ENCODE measurements around the gene NFS1.
"Not testable (repeated sequence)": the region's sequence is repeated elsewhere in the genome, so short reads cannot be mapped to it uniquely, and the experiment has no call there.

Gene NFS1

GRCh38 chr20:35690265-35690664 lies 8.9 kb downstream of the NFS1 start:
- Histone ChIP-seq H3K4me2 (ENCODE audit: low read length) (no peak overlapping the region), H3K27ac (ENCODE audit: low read depth, low read length, poor library complexity, severe bottlenecking) (no peak overlapping the region), H3K9me2 (ENCODE audit: low read depth, low read length) (no peaks in the 10 kb centered on the region), H3K36me3 (ENCODE audit: insufficient read depth, low read length) (peaks cover 41% of the 10 kb centered on the region), H3K4me1 (ENCODE audit: insufficient read depth, low read length, severe bottlenecking) (no peaks in the 10 kb centered on the region), H3K9me3 (ENCODE audit: low read length) (no peaks in the 10 kb centered on the region), H3K4me3 (ENCODE audit: low read depth, low read length, poor library complexity, severe bottlenecking) (no peak overlapping the region), H3K9ac (ENCODE audit: low read length) (no peak overlapping the region), H4K20me1 (ENCODE audit: insufficient read depth, low read length) (no peaks in the 10 kb centered on the region), H3F3A (ENCODE audit: insufficient read depth, low read length) (0 out of 2 replicates have a peak, but pooled peaks cover 4% of the 10 kb centered on the region), H3K79me2 (ENCODE audit: insufficient read depth, low read length) (no peaks in the 10 kb centered on the region), H2AFZ (ENCODE audit: low read length) (no peak overlapping the region), H3K27me3 (ENCODE audit: insufficient read depth, low read length) (no peaks in the 10 kb centered on the region)
- TF ChIP-seq, protein P1, sequence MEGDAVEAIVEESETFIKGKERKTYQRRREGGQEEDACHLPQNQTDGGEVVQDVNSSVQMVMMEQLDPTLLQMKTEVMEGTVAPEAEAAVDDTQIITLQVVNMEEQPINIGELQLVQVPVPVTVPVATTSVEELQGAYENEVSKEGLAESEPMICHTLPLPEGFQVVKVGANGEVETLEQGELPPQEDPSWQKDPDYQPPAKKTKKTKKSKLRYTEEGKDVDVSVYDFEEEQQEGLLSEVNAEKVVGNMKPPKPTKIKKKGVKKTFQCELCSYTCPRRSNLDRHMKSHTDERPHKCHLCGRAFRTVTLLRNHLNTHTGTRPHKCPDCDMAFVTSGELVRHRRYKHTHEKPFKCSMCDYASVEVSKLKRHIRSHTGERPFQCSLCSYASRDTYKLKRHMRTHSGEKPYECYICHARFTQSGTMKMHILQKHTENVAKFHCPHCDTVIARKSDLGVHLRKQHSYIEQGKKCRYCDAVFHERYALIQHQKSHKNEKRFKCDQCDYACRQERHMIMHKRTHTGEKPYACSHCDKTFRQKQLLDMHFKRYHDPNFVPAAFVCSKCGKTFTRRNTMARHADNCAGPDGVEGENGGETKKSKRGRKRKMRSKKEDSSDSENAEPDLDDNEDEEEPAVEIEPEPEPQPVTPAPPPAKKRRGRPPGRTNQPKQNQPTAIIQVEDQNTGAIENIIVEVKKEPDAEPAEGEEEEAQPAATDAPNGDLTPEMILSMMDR (IDR thresholded peaks at IDR 0.05; ENCODE audit: low read length) = no peak
- TF ChIP-seq EZH2 (IDR thresholded peaks at IDR 0.05; ENCODE audit: borderline replicate concordance, low read length) = no peak

DNA sequence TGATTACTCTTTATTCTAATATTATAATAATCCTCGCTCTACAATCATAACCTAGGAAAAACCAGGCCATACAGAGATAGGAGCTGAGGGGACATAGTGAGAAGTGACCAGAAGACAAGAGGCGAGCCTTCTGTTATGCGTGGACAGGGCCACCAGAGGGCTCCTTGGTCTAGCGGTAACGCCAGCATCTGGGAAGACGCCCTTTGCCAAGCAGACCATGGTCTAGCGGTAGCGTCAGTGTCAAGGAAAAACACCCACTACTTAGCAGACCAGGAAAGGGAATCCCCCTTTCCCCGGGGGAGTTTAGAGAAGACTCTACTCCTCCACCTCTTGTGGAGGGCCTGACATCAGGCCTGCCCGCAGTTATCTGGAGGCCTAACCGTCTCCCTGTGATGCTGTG lies 12.3 kb downstream of the NFS1 start:
- H3K4me2 ChIP-seq (ENCODE audit: low read length); H3K27ac ChIP-seq (ENCODE audit: low read depth, low read length, poor library complexity, severe bottlenecking); H4K20me1 ChIP-seq (ENCODE audit: insufficient read depth, low read length); H3K9ac ChIP-seq (ENCODE audit: low read length); H3K4me1 ChIP-seq (ENCODE audit: insufficient read depth, low read length, severe bottlenecking); H3K79me2 ChIP-seq (ENCODE audit: insufficient read depth, low read length); H2AFZ ChIP-seq (ENCODE audit: low read length); H3K9me3 ChIP-seq (ENCODE audit: low read length); H3F3A ChIP-seq (ENCODE audit: insufficient read depth, low read length); H3K4me3 ChIP-seq (ENCODE audit: low read depth, low read length, poor library complexity, severe bottlenecking); H3K27me3 ChIP-seq (ENCODE audit: insufficient read depth, low read length); H3K9me2 ChIP-seq (ENCODE audit: low read depth, low read length): not testable (repeated sequence)
- TF ChIP-seq, protein P1 (IDR thresholded peaks at IDR 0.05; ENCODE audit: low read length) = peak; percentile 11; the same call in 1 of the 2 replicates
- peaks cover 42% of the 10 kb centered on the region for H3K36me3 ChIP-seq (ENCODE audit: insufficient read depth, low read length)

DNA sequence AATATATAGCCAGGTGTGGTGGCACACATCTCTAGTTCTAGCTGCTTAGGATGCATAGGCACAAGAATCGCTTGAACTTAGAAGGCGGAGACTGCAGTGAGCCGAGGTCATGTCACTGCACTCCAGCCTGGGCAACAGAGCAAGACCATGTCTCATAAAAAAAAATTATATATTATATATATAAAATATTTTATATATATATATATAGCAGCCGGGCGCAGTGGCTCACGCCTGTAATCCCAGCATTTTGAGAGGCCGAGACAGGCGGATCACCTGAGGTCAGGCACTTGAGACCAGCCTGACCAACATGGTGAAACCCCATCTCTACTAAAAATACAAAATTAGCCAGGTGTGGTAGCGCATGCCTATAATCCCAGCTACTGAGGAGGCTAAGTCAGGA lies 13.8 kb downstream of the NFS1 start:
- not testable (repeated sequence) for H3F3A ChIP-seq (ENCODE audit: insufficient read depth, low read length); H2AFZ ChIP-seq (ENCODE audit: low read length); H4K20me1 ChIP-seq (ENCODE audit: insufficient read depth, low read length); H3K4me1 ChIP-seq (ENCODE audit: insufficient read depth, low read length, severe bottlenecking); H3K4me2 ChIP-seq (ENCODE audit: low read length); H3K79me2 ChIP-seq (ENCODE audit: insufficient read depth, low read length); H3K9me3 ChIP-seq (ENCODE audit: low read length); H3K27me3 ChIP-seq (ENCODE audit: insufficient read depth, low read length); H3K4me3 ChIP-seq (ENCODE audit: low read depth, low read length, poor library complexity, severe bottlenecking); H3K9me2 ChIP-seq (ENCODE audit: low read depth, low read length); H3K27ac ChIP-seq (ENCODE audit: low read depth, low read length, poor library complexity, severe bottlenecking); H3K9ac ChIP-seq (ENCODE audit: low read length)
- peaks cover 37% of the 10 kb centered on the region for H3K36me3 ChIP-seq (ENCODE audit: insufficient read depth, low read length)

DNA sequence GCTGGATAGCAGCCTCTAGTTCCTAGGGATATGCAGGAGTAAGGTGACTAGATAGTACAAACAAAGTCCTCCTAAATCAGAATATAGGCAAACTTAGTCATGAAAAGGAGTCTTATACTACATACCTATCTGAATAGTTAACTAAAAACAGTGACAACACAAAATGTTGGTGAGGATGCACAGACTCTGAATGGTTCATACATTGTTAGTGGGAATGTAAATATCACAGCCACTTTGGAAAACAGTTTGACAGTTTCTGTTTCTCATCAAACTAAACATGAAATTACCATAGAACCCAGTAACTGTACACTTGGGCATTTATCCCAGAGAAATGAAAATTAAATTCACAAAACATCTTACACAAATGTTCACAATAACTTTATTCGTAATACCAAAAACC lies 17.2 kb downstream of the NFS1 start:
- no peak overlapping the region for H3K4me2 ChIP-seq (ENCODE audit: low read length)
- H3K9me3 ChIP-seq (ENCODE audit: low read length) = no peaks in the 10 kb centered on the region
- H4K20me1 ChIP-seq (ENCODE audit: insufficient read depth, low read length) = no peaks in the 10 kb centered on the region
- no peaks in the 10 kb centered on the region for H3K9me2 ChIP-seq (ENCODE audit: low read depth, low read length)
- peaks cover 15% of the 10 kb centered on the region for H3K36me3 ChIP-seq (ENCODE audit: insufficient read depth, low read length)
- H3K27me3 ChIP-seq (ENCODE audit: insufficient read depth, low read length) = no peaks in the 10 kb centered on the region
- peaks cover 12% of the 10 kb centered on the region for H3K4me1 ChIP-seq (ENCODE audit: insufficient read depth, low read length, severe bottlenecking)
- no peaks in the 10 kb centered on the region for H3K79me2 ChIP-seq (ENCODE audit: insufficient read depth, low read length)
- no peak overlapping the region for H3K27ac ChIP-seq (ENCODE audit: low read depth, low read length, poor library complexity, severe bottlenecking)
- TF ChIP-seq EZH2 (IDR thresholded peaks at IDR 0.05; ENCODE audit: borderline replicate concordance, low read length) = no peak
- TF ChIP-seq, protein P1 (IDR thresholded peaks at IDR 0.05; ENCODE audit: low read length) = no peak
- H3K9ac ChIP-seq (ENCODE audit: low read length) = no peak overlapping the region
- H3K4me3 ChIP-seq (ENCODE audit: low read depth, low read length, poor library complexity, severe bottlenecking) = no peak overlapping the region
- no peak overlapping the region for H2AFZ ChIP-seq (ENCODE audit: low read length)
- no peaks in the 10 kb centered on the region for H3F3A ChIP-seq (ENCODE audit: insufficient read depth, low read length)
